Endothelial cell of umbilical vein (primary cell): Measurements from ENCODE around the gene CCL4.

ENCODE experiments used
- JUN ChIP-seq: IDR thresholded peaks from 2 replicates; pipeline ENCODE4 v1.6.1; 2011; ENCODE audit warnings: borderline replicate concordance, low read depth; ENCODE audit not compliant: insufficient read length, insufficient read depth
- POLR2A ChIP-seq: IDR thresholded peaks from 2 replicates; pipeline ENCODE4 v1.6.1; 2012; ENCODE audit warnings: low read depth, mild to moderate bottlenecking, control low read depth, low read length
- POLR2AphosphoS5 ChIP-seq: IDR thresholded peaks from 2 replicates; pipeline ENCODE4 v1.6.1; 2012; ENCODE audit warnings: low read depth, mild to moderate bottlenecking, control low read depth, low read length, moderate library complexity; ENCODE audit not compliant: insufficient read depth
- TF ChIP-seq, protein P1 (sequence below), 2 donors: IDR thresholded peaks; 1 replicate in 1 of 2; 2 replicates in 1 of 2; pipeline ENCODE4 v1.5.1; 2011; ENCODE audit warnings: low read length in 2 of 2, mild to moderate bottlenecking in 2 of 2, moderate library complexity in 2 of 2, control low read depth in 1 of 2, inconsistent platforms in 1 of 2, low read depth in 1 of 2; ENCODE audit not compliant: insufficient read depth in 1 of 2; ENCODE audit errors: extremely low read depth in 1 of 2
- TF ChIP-seq, protein P2 (sequence below): IDR thresholded peaks from 2 replicates; pipeline ENCODE4 v1.6.1; 2011; ENCODE audit not compliant: insufficient read depth, insufficient read length

DNA sequence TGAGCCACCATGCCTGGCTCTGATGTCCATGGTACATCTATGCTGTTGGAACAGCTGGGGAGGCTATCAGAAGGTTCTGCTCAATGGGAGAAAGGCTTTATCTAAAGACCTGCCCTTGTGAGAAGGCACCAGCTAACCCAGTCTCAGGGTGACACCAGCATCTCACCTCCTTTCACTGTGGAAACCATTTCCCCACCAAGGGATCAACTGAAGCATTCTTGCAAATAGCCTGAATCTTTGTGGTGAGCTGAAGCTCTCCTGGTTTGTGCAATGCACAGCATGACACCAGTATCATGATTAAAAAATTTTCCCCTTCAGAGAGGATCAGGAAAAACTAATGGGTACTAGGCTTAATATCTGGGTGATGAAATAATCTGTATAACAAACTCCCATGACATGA is 34.5 kb upstream of the CCL4 start:
- TF ChIP-seq, protein P1, sequence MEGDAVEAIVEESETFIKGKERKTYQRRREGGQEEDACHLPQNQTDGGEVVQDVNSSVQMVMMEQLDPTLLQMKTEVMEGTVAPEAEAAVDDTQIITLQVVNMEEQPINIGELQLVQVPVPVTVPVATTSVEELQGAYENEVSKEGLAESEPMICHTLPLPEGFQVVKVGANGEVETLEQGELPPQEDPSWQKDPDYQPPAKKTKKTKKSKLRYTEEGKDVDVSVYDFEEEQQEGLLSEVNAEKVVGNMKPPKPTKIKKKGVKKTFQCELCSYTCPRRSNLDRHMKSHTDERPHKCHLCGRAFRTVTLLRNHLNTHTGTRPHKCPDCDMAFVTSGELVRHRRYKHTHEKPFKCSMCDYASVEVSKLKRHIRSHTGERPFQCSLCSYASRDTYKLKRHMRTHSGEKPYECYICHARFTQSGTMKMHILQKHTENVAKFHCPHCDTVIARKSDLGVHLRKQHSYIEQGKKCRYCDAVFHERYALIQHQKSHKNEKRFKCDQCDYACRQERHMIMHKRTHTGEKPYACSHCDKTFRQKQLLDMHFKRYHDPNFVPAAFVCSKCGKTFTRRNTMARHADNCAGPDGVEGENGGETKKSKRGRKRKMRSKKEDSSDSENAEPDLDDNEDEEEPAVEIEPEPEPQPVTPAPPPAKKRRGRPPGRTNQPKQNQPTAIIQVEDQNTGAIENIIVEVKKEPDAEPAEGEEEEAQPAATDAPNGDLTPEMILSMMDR (IDR thresholded peaks at IDR 0.05; ENCODE audit: extremely low read depth in 1 of 2, insufficient read depth in 1 of 2, low read depth in 1 of 2, low read length in 2 of 2): no peak
- no peak for TF ChIP-seq POLR2A
- TF ChIP-seq, protein P2, sequence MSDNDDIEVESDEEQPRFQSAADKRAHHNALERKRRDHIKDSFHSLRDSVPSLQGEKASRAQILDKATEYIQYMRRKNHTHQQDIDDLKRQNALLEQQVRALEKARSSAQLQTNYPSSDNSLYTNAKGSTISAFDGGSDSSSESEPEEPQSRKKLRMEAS: no peak
- no peak for TF ChIP-seq POLR2AphosphoS5
- TF ChIP-seq JUN: no peak
